SU-DHL-6 (cell line): Measurements from ENCODE around the gene MARCHF3.

Source experiments
- H2AFZ ChIP-seq: fragments of 200-600 bp; sonication (generic); 2 replicates; pipeline ENCODE4 v1.6.1; 2014; ENCODE audit warnings: low read depth, mild to moderate bottlenecking, moderate library complexity, mixed read lengths, antibody characterized with exemption, low read length; ENCODE audit not compliant: severe bottlenecking
- H3F3A ChIP-seq: fragments of 200-600 bp; shearing (Covaris generic); 2 replicates; pipeline ENCODE4 v1.6.0; 2016; ENCODE audit warnings: antibody characterized with exemption, mild to moderate bottlenecking; ENCODE audit not compliant: insufficient read depth
- H3K27ac ChIP-seq: fragments of 200-600 bp; sonication (generic); 2 replicates; pipeline ENCODE4 v1.5.1; 2016; ENCODE audit warnings: low read depth, mild to moderate bottlenecking, low read length, moderate library complexity, mixed read lengths
- H3K27me3 ChIP-seq: fragments of 200-600 bp; sonication (generic), shearing (Covaris generic); 2 replicates; pipeline ENCODE4 v1.6.0; 2014; ENCODE audit warnings: mild to moderate bottlenecking, low read length
- H3K36me3 ChIP-seq: fragments of 200-600 bp; sonication (generic); 2 replicates; pipeline ENCODE4 v1.6.1; 2014; ENCODE audit warnings: mild to moderate bottlenecking, low read length, mixed read lengths
- H3K4me2 ChIP-seq: fragments of 300-600, 200-600 bp; shearing (Covaris generic), sonication (generic); 2 replicates; pipeline ENCODE4 v1.6.0; 2014; ENCODE audit warnings: low read length, low read depth, mild to moderate bottlenecking; ENCODE audit not compliant: poor library complexity, severe bottlenecking
- H3K4me3 ChIP-seq: fragments of 200-600 bp; sonication (generic); 2 replicates; pipeline ENCODE4 v1.5.1; 2014; ENCODE audit warnings: antibody characterized with exemption, low read length, mild to moderate bottlenecking, mixed read lengths; ENCODE audit not compliant: insufficient read depth, poor library complexity, severe bottlenecking
- H3K79me2 ChIP-seq: fragments of 200-600 bp; sonication (generic); 2 replicates; pipeline ENCODE4 v1.6.1; 2014; ENCODE audit warnings: mild to moderate bottlenecking, low read length, moderate library complexity; ENCODE audit not compliant: insufficient read depth
- H3K9ac ChIP-seq: fragments of 200-600 bp; sonication (generic); 2 replicates; pipeline ENCODE4 v1.7.0; 2014; ENCODE audit warnings: mild to moderate bottlenecking, low read length
- H3K9me2 ChIP-seq: fragments of 200-600 bp; sonication (generic); replicated peaks from 2 replicates; pipeline ENCODE4 v1.6.1; 2014; ENCODE audit warnings: low read length; ENCODE audit not compliant: insufficient read depth
- H3K9me3 ChIP-seq: fragments of 200-600 bp; sonication (generic); 2 replicates; pipeline ENCODE4 v1.6.1; 2014; ENCODE audit warnings: low read length, mixed read lengths; ENCODE audit not compliant: insufficient read depth
- H4K20me1 ChIP-seq: fragments of 200-600 bp; sonication (generic); 2 replicates; pipeline ENCODE4 v1.6.1; 2014; ENCODE audit warnings: low read depth, mild to moderate bottlenecking, antibody characterized with exemption, low read length, moderate library complexity, mixed read lengths
- CTCF ChIP-seq: fragments of 200-600 bp; sonication (generic); IDR thresholded peaks from one replicate; pipeline ENCODE4 v1.5.1; 2017; ENCODE audit warnings: antibody characterized with exemption, mild to moderate bottlenecking, low read length, moderate library complexity; ENCODE audit not compliant: insufficient read depth, poor library complexity, severe bottlenecking
- EZH2phosphoT487 ChIP-seq: fragments of 200-600 bp; sonication (generic), shearing (Covaris generic); conservative IDR thresholded peaks from 2 replicates; pipeline ENCODE4 v1.6.1; 2018; ENCODE audit warnings: mild to moderate bottlenecking, antibody characterized with exemption, low read length, moderate library complexity, mixed read lengths

MARCHF3 gene

GRCh38 chr5:126852091-126852571 lies 178.2 kb downstream of the MARCHF3 start:
- H3K4me2 ChIP-seq, result no peak overlapping the region
- H3K27me3 ChIP-seq, result no peaks in the 10 kb centered on the region
- no peaks in the 10 kb centered on the region for H3K79me2 ChIP-seq
- H3K9me3 ChIP-seq, result no peaks in the 10 kb centered on the region
- H3K9me2 ChIP-seq, result no peaks in the 10 kb centered on the region
- TF ChIP-seq CTCF (no peak), EZH2phosphoT487 (no peak)
- H3K4me3 ChIP-seq, result no peak overlapping the region
- H3K27ac ChIP-seq, result no peak overlapping the region
- no peak overlapping the region for H2AFZ ChIP-seq
- H3K9ac ChIP-seq, result no peak overlapping the region
- H4K20me1 ChIP-seq, result no peaks in the 10 kb centered on the region
- H3K36me3 ChIP-seq, result no peaks in the 10 kb centered on the region
- no peaks in the 10 kb centered on the region for H3F3A ChIP-seq

GRCh38 chr5:126851501-126852011 lies 178.8 kb downstream of the MARCHF3 start:
- no peaks in the 10 kb centered on the region for H4K20me1 ChIP-seq
- H3K27me3 ChIP-seq, result no peaks in the 10 kb centered on the region
- H3K9me2 ChIP-seq, result no peaks in the 10 kb centered on the region
- H3K27ac ChIP-seq, result no peak overlapping the region
- H2AFZ ChIP-seq, result no peak overlapping the region
- H3K4me3 ChIP-seq, result no peak overlapping the region
- no peaks in the 10 kb centered on the region for H3K36me3 ChIP-seq
- no peaks in the 10 kb centered on the region for H3K9me3 ChIP-seq
- TF ChIP-seq EZH2phosphoT487, result no peak
- TF ChIP-seq CTCF, result no peak
- no peak overlapping the region for H3K9ac ChIP-seq
- 0 out of 2 replicates have a peak, but pooled peaks cover under 1% of the 10 kb centered on the region for H3F3A ChIP-seq
- H3K4me2 ChIP-seq, result no peak overlapping the region
- H3K79me2 ChIP-seq, result no peaks in the 10 kb centered on the region

- H4K20me1 ChIP-seq, result no peaks in the 10 kb centered on the region
- H2AFZ ChIP-seq, result no peak overlapping the region
- no peaks in the 10 kb centered on the region for H3K36me3 ChIP-seq
- H3K79me2 ChIP-seq, result no peaks in the 10 kb centered on the region
- TF ChIP-seq EZH2phosphoT487, result no peak
- no peak for TF ChIP-seq CTCF
- no peak overlapping the region for H3K9ac ChIP-seq
- no peaks in the 10 kb centered on the region for H3K9me2 ChIP-seq
- H3K4me2 ChIP-seq, result no peak overlapping the region
- no peaks in the 10 kb centered on the region for H3K27me3 ChIP-seq
- H3F3A ChIP-seq, result peaks cover 8% of the 10 kb centered on the region
- H3K9me3 ChIP-seq, result no peaks in the 10 kb centered on the region
- H3K27ac ChIP-seq, result no peak overlapping the region
- H3K4me3 ChIP-seq, result no peak overlapping the region
Observed at GRCh38 chr5:126849101-126849678, 181.2 kb downstream of the MARCHF3 start.
